Measurements from ENCODE around the gene SLC6A4.

- TF ChIP-seq, protein P1, sequence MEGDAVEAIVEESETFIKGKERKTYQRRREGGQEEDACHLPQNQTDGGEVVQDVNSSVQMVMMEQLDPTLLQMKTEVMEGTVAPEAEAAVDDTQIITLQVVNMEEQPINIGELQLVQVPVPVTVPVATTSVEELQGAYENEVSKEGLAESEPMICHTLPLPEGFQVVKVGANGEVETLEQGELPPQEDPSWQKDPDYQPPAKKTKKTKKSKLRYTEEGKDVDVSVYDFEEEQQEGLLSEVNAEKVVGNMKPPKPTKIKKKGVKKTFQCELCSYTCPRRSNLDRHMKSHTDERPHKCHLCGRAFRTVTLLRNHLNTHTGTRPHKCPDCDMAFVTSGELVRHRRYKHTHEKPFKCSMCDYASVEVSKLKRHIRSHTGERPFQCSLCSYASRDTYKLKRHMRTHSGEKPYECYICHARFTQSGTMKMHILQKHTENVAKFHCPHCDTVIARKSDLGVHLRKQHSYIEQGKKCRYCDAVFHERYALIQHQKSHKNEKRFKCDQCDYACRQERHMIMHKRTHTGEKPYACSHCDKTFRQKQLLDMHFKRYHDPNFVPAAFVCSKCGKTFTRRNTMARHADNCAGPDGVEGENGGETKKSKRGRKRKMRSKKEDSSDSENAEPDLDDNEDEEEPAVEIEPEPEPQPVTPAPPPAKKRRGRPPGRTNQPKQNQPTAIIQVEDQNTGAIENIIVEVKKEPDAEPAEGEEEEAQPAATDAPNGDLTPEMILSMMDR (IDR thresholded peaks at IDR 0.05; ENCODE audit: low read length): no peak
- no peak for TF ChIP-seq EZH2 (optimal IDR thresholded peaks at IDR 0.05; ENCODE audit: low read depth, low read length)
Measured at GRCh38 chr17:30176855-30177254, 58.6 kb downstream of the SLC6A4 start.

Data from MM.1S (cell line).